Keratinocyte (primary cell): Measurements from ENCODE around the gene LIM2. TPM values are rescaled to one million over a fixed set of nuclear protein-coding genes. Genes with fewer than 3 reads are reported as not detected.
A peak's percentile ranks its signal among the peaks of the same experiment; 100 is the strongest.

ENCODE experiments used
- DNase-seq: peaks from one replicate; pipeline ENCODE4 v3.0.0-alpha.2; 2011; ENCODE audit warnings: low read depth, missing footprints, low spot score
- FAIRE-seq: peaks from 2 replicates; lab custom pipeline; 2011; peaks lifted over from hg19 to GRCh38; lab: Jason Lieb, UNC
- H2AFZ ChIP-seq: 2 replicates; pipeline ENCODE4 v1.6.0; 2012; ENCODE audit warnings: low read length, control low read depth, inconsistent platforms; ENCODE audit not compliant: control insufficient read depth
- H3K27ac ChIP-seq: 2 replicates; pipeline ENCODE4 v1.5.1; 2011; ENCODE audit warnings: low read length; ENCODE audit not compliant: control insufficient read depth, insufficient read depth
- H3K27me3 ChIP-seq: 3 replicates; pipeline ENCODE4 v1.6.0; 2011; ENCODE audit warnings: low read length; ENCODE audit not compliant: control insufficient read depth, insufficient read depth; ENCODE audit errors: extremely low read depth
- H3K36me3 ChIP-seq, 2 experiments: 2 replicates in 1 of 2; 3 replicates in 1 of 2; pipeline ENCODE4 v1.5.1; 2011; ENCODE audit warnings: low read length in 2 of 2, mild to moderate bottlenecking in 1 of 2; ENCODE audit not compliant: control insufficient read depth in 2 of 2, insufficient read depth in 2 of 2; ENCODE audit errors: extremely low read depth in 1 of 2
- H3K4me1 ChIP-seq: 3 replicates; pipeline ENCODE4 v1.5.1; 2011; ENCODE audit warnings: low read length; ENCODE audit not compliant: control insufficient read depth, insufficient read depth; ENCODE audit errors: extremely low read depth
- H3K4me2 ChIP-seq: 3 replicates; pipeline ENCODE4 v1.6.0; 2011; ENCODE audit warnings: low read depth, low read length; ENCODE audit not compliant: control insufficient read depth, insufficient read depth; ENCODE audit errors: extremely low read depth
- H3K4me3 ChIP-seq, 3 experiments: fragments of 200-600 bp in 1 of 3; sonication (generic) in 1 of 3; 2 replicates in 2 of 3; 3 replicates in 1 of 3; pipeline ENCODE4 v1.5.1; 2011 to 2016; ENCODE audit warnings: low read length in 3 of 3, mild to moderate bottlenecking in 3 of 3, control low read depth in 2 of 3, inconsistent platforms in 1 of 3, low read depth in 1 of 3, mixed read lengths in 1 of 3, mixed run types in 1 of 3, moderate library complexity in 1 of 3; ENCODE audit not compliant: control insufficient read depth in 2 of 3, insufficient read depth in 2 of 3; ENCODE audit errors: extremely low read depth in 1 of 3
- H3K79me2 ChIP-seq: 2 replicates; pipeline ENCODE4 v1.6.0; 2012; ENCODE audit warnings: low read length; ENCODE audit not compliant: control insufficient read depth, insufficient read depth
- H3K9ac ChIP-seq: 3 replicates; pipeline ENCODE4 v1.6.0; 2011; ENCODE audit warnings: low read length; ENCODE audit not compliant: control insufficient read depth, insufficient read depth; ENCODE audit errors: extremely low read depth
- H3K9me1 ChIP-seq: 3 replicates; pipeline ENCODE4 v1.6.0; 2011; ENCODE audit warnings: low read length; ENCODE audit not compliant: control insufficient read depth, insufficient read depth; ENCODE audit errors: extremely low read depth
- H3K9me3 ChIP-seq: 2 replicates; pipeline ENCODE4 v1.5.1; 2012; ENCODE audit warnings: low read depth, low read length; ENCODE audit not compliant: control insufficient read depth
- H4K20me1 ChIP-seq: 3 replicates; pipeline ENCODE4 v1.6.0; 2011; ENCODE audit warnings: low read length; ENCODE audit not compliant: control insufficient read depth, insufficient read depth; ENCODE audit errors: extremely low read depth
- CTCF ChIP-seq, 3 experiments: IDR thresholded peaks in 1 of 3; conservative IDR thresholded peaks in 1 of 3; optimal IDR thresholded peaks in 1 of 3; 2 replicates in 2 of 3; 3 replicates in 1 of 3; pipeline versions ENCODE3 to v1.5.1; 2011; ENCODE audit warnings: low read length in 3 of 3, mild to moderate bottlenecking in 3 of 3, moderate library complexity in 2 of 3, control low read depth in 1 of 3, inconsistent platforms in 1 of 3; ENCODE audit not compliant: insufficient read depth in 2 of 3; ENCODE audit errors: extremely low read depth in 1 of 3
- EZH2 ChIP-seq: IDR thresholded peaks from one replicate; pipeline ENCODE4 v1.6.1; 2012; ENCODE audit warnings: inconsistent platforms, mild to moderate bottlenecking, low read length, moderate library complexity
- dilution Hi-C: fragments of 300-500 bp; cut with MboI; formaldehyde crosslinking; loops from one replicate; pipeline ENCODE4 v1.7.0; 2020; ENCODE audit warnings: low sequenced_read_pairs; ENCODE audit not compliant: extremely low pct_ligation_motif_present
- polyA plus RNA-seq, 5 experiments: library from polyadenylated mRNA; depleted of rRNA in 3 of 5; stranded (reverse) in 3 of 5; stranded (forward) in 1 of 5; unstranded in 1 of 5; fragments of >200 nt; gene quantifications; 1 replicate in 1 of 5; 2 replicates in 3 of 5; 3 replicates in 1 of 5; pipeline versions ENCODE4 v1.2.1 to v1.2.3, GENCODE V29; 2011 to 2012; ENCODE audit warnings: missing spikeins in 2 of 5, low read depth in 1 of 5, low replicate concordance in 1 of 5

Gene LIM2
- polyA plus RNA-seq, 1 donor (not counting 4 experiments of a cell fraction or from before 2014, with no cell fraction given): not detected

- H3K4me2 ChIP-seq: peak within 1 kb of the TSS; percentile 98
- TF ChIP-seq CTCF (optimal IDR thresholded peaks at IDR 0.05 in 1 of 3, IDR thresholded peaks at IDR 0.05 in 1 of 3, conservative IDR thresholded peaks at IDR 0.05 in 1 of 3; ENCODE audit: extremely low read depth in 1 of 3, insufficient read depth in 2 of 3, low read length in 3 of 3) (no peak), EZH2 (no peak)
- H3K4me1 ChIP-seq: peaks cover 17% of the 10 kb centered on the region
- dilution Hi-C loops: no loop called here
- no peak for FAIRE-seq
- peaks cover 11% of the 10 kb centered on the region for H3K79me2 ChIP-seq
- H4K20me1 ChIP-seq: peaks cover 3% of the 10 kb centered on the region
- H3K9ac ChIP-seq: peak within 1 kb of the TSS; percentile 65
- no peaks in the 10 kb centered on the region for H3K36me3 ChIP-seq
- H3K9me3 ChIP-seq: no peaks in the 10 kb centered on the region
- no peak for DNase-seq
- peak within 1 kb of the TSS; percentile 94 for H2AFZ ChIP-seq
- H3K27me3 ChIP-seq: no peaks in the 10 kb centered on the region
- H3K27ac ChIP-seq: peak within 1 kb of the TSS; percentile 31
- peak within 1 kb of the TSS; percentile 54 to 90 (median 88) for H3K4me3 ChIP-seq
- no peaks in the 10 kb centered on the region for H3K9me1 ChIP-seq
Measured at GRCh38 chr19:51368366-51369282, 19.1 kb downstream of the LIM2 start, which contains the start of gene CLDND2. TSS of gene CLDND2 (minus strand) at chr19:51369003. CDS start at chr19:51368577, 426 bp downstream.

GRCh38 chr19:51367565-51368365, 20.0 kb downstream of the LIM2 start:
- TF ChIP-seq EZH2 (no peak), CTCF (optimal IDR thresholded peaks at IDR 0.05 in 1 of 3, IDR thresholded peaks at IDR 0.05 in 1 of 3, conservative IDR thresholded peaks at IDR 0.05 in 1 of 3; ENCODE audit: extremely low read depth in 1 of 3, insufficient read depth in 2 of 3, low read length in 3 of 3) (no peak)

More at GRCh38 chr19:51367565-51368365, 20.0 kb downstream of the LIM2 start:
- Histone ChIP-seq H3K9ac (peak overlapping the region; percentile 85), H2AFZ (peak overlapping the region; percentile 94), H3K4me1 (peaks cover 20% of the 10 kb centered on the region), H3K9me1 (no peaks in the 10 kb centered on the region), H3K27ac (peak overlapping the region; percentile 89), H3K79me2 (peaks cover 14% of the 10 kb centered on the region), H3K4me3 (peak overlapping the region; percentile 54 to 90 (median 88)), H3K4me2 (peak overlapping the region; percentile 98), H3K9me3 (no peaks in the 10 kb centered on the region), H3K36me3 (no peaks in the 10 kb centered on the region), H3K27me3 (no peaks in the 10 kb centered on the region), H4K20me1 (peaks cover 4% of the 10 kb centered on the region)
- DNase-seq: peak; percentile 93
- dilution Hi-C loops: no loop called here
- FAIRE-seq: peak; percentile 60
